Activated gamma-delta T cell treated with Interleukin-2 at 50 U/mL for 16 hours (primary cell): Measurements from ENCODE around the gene ID3.
A peak's percentile ranks its signal among the peaks of the same experiment; 100 is the strongest.
"Not testable (repeated sequence)": the region's sequence is repeated elsewhere in the genome, so short reads cannot be mapped to it uniquely, and the experiment has no call there.

ENCODE experiments used
- DNase-seq: peaks from one replicate; pipeline ENCODE4 v3.0.0-alpha.2; 2020

Gene ID3

GRCh38 chr1:23546897-23547584 is 12.3 kb downstream of the ID3 start:
- DNase-seq = no peak

- no peak for DNase-seq
Measured at GRCh38 chr1:23545851-23546250, 13.4 kb downstream of the ID3 start.

GRCh38 chr1:23544444-23545389 is 14.6 kb downstream of the ID3 start:
- DNase-seq = peak; percentile 70

- no peak for DNase-seq
Measured at GRCh38 chr1:23543707-23544443, 15.4 kb downstream of the ID3 start.

GRCh38 chr1:23542940-23543339 is 16.4 kb downstream of the ID3 start:
- DNase-seq = not testable (repeated sequence)

- DNase-seq = peak; percentile 90
Measured at GRCh38 chr1:23539698-23540266, 19.5 kb downstream of the ID3 start.

GRCh38 chr1:23537296-23537973 is 21.9 kb downstream of the ID3 start:
- DNase-seq = no peak

- DNase-seq = no peak
Measured at GRCh38 chr1:23533246-23534023, 25.9 kb downstream of the ID3 start.

- no peak for DNase-seq
Measured at GRCh38 chr1:23531562-23532094, 27.7 kb downstream of the ID3 start.

GRCh38 chr1:23530747-23531561 is 28.3 kb downstream of the ID3 start, which contains the start of gene E2F2:
Gene E2F2, minus strand, starts transcription at chr1:23531233. Its CDS starts 440 bp downstream, at chr1:23530793.
- DNase-seq = peak; percentile 78

- DNase-seq = no peak
Measured at GRCh38 chr1:23530087-23530746, 29.1 kb downstream of the ID3 start.

GRCh38 chr1:23529146-23530086 is 29.9 kb downstream of the ID3 start:
- DNase-seq = no peak

GRCh38 chr1:23528250-23528978 is 30.9 kb downstream of the ID3 start:
- peak; percentile 84 for DNase-seq

GRCh38 chr1:23527900-23528249 is 31.4 kb downstream of the ID3 start:
- no peak for DNase-seq

GRCh38 chr1:23527366-23527765 is 31.9 kb downstream of the ID3 start:
- DNase-seq = no peak

GRCh38 chr1:23526329-23527041 is 32.8 kb downstream of the ID3 start:
- DNase-seq = no peak
